ENCODE data around the gene TNNI3.

- TF ChIP-seq POLR2A (IDR thresholded peaks at IDR 0.05) (no peak), CTCF (IDR thresholded peaks at IDR 0.05) (no peak)
Measured at GRCh38 chr19:55145232-55145631, 12.3 kb downstream of the TNNI3 start.
